ENCODE results near the gene CCHCR1. TPM values are rescaled to one million over a fixed set of nuclear protein-coding genes. Genes with fewer than 3 reads are reported as not detected.
A peak's percentile ranks its signal among the peaks of the same experiment; 100 is the strongest.
"Not testable (repeated sequence)": the region's sequence is repeated elsewhere in the genome, so short reads cannot be mapped to it uniquely, and the experiment has no call there.

The CCHCR1 gene
- total RNA-seq, 1 experiment from 2014 or later = 60.6 TPM

DNA sequence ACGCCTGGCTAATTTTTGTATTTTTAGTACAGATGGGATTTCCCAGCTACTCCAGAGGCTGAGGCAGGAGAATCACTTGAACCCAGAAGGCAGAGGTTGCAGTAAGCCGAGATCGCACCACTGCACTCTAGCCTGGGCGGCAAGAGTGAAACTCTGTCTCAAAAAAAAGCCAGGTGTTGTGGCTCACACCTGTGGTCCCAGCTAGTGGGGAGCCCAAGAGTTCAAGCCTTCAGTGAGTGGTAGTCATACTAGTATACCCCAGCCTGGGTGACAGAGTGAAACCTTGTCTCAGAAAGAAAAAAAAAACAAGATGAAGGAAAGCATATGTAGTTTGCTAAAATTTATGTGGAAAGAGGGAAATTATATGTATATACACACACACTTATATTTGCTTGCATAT is 32.9 kb upstream of the CCHCR1 start:
- Histone ChIP-seq H3K9me2 (ENCODE audit: insufficient read depth) (no peaks in the 10 kb centered on the region), H3K4me3 (no peak overlapping the region), H3K4me2 (no peak overlapping the region), H3K79me2 (ENCODE audit: low read depth) (no peaks in the 10 kb centered on the region), H4K20me1 (ENCODE audit: insufficient read depth) (no peaks in the 10 kb centered on the region), H3K27me3 (ENCODE audit: insufficient read depth, low read depth) (no peaks in the 10 kb centered on the region), H2AFZ (no peak overlapping the region), H3K27ac (no peak overlapping the region), H3F3A (ENCODE audit: insufficient read depth, low read depth) (peaks cover 16% of the 10 kb centered on the region; the same call in 1 of the 2 replicates), H3K9me3 (ENCODE audit: insufficient read depth, low read depth) (no peaks in the 10 kb centered on the region), H3K36me3 (ENCODE audit: low read depth) (no peaks in the 10 kb centered on the region), H3K4me1 (replicated peaks; ENCODE audit: insufficient read depth) (peaks cover 7% of the 10 kb centered on the region; the same call in 1 of the 2 replicates)
- POLR2A ChIA-PET (ENCODE audit: unreplicated experiment) = no interaction called here
- no TSS peak for BruUV-seq (replicated peaks)
- no peak for DNase-seq
- intact Hi-C loops (cut with micrococcal nuclease; ENCODE audit: unreplicated experiment) = loop anchor here (5.0 kb wide), 2 partner anchors 363 to 708 kb away; no protein-coding TSS in a partner anchor
- TF ChIP-seq, protein P1, sequence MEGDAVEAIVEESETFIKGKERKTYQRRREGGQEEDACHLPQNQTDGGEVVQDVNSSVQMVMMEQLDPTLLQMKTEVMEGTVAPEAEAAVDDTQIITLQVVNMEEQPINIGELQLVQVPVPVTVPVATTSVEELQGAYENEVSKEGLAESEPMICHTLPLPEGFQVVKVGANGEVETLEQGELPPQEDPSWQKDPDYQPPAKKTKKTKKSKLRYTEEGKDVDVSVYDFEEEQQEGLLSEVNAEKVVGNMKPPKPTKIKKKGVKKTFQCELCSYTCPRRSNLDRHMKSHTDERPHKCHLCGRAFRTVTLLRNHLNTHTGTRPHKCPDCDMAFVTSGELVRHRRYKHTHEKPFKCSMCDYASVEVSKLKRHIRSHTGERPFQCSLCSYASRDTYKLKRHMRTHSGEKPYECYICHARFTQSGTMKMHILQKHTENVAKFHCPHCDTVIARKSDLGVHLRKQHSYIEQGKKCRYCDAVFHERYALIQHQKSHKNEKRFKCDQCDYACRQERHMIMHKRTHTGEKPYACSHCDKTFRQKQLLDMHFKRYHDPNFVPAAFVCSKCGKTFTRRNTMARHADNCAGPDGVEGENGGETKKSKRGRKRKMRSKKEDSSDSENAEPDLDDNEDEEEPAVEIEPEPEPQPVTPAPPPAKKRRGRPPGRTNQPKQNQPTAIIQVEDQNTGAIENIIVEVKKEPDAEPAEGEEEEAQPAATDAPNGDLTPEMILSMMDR (conservative IDR thresholded peaks at IDR 0.05) = no peak
- no peak for TF ChIP-seq EZH2 (IDR thresholded peaks at IDR 0.05; ENCODE audit: low read depth)
- CTCF ChIA-PET = no interaction called here

DNA sequence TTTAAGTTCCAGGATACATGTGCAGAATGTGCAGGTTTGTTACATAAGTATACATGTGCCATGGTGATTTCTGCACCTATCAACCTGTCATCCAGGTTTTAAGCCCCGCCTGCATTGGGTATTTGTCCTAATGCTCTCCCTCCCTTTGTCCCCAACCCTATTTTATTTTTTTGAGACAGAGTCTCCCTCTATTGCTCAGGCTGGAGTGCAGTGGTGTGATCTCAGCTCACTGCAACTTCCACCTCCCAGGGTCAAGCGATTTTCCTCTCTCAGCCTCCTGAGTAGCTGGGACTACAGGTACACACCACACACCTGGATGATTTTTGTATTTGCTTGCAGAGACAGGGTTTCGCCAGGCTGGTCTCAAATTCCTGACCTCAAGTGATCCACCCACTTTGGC is 31.6 kb upstream of the CCHCR1 start:
- H3K27me3 ChIP-seq (ENCODE audit: insufficient read depth, low read depth); BruUV-seq (replicated peaks); H3K79me2 ChIP-seq (ENCODE audit: low read depth); H3K36me3 ChIP-seq (ENCODE audit: low read depth); H3K9me3 ChIP-seq (ENCODE audit: insufficient read depth, low read depth); H3K4me3 ChIP-seq; H3K4me1 ChIP-seq (replicated peaks; ENCODE audit: insufficient read depth); H3K27ac ChIP-seq; intact Hi-C loops (cut with micrococcal nuclease; ENCODE audit: unreplicated experiment); H3K4me2 ChIP-seq; H2AFZ ChIP-seq; H4K20me1 ChIP-seq (ENCODE audit: insufficient read depth); CTCF ChIA-PET; H3K9me2 ChIP-seq (ENCODE audit: insufficient read depth); DNase-seq: not testable (repeated sequence)
- POLR2A ChIA-PET (ENCODE audit: unreplicated experiment) = interaction anchor here (0.6 kb wide), 1 partner anchor 73 kb away, joined by 4 read pairs; no protein-coding TSS in a partner anchor
- peaks cover 16% of the 10 kb centered on the region; the same call in 1 of the 2 replicates for H3F3A ChIP-seq (ENCODE audit: insufficient read depth, low read depth)

- Histone ChIP-seq H2AFZ (0 out of 2 replicates have a peak overlapping the region, but pooled peaks have one; percentile 12), H3K4me1 (replicated peaks; ENCODE audit: insufficient read depth) (peaks cover 7% of the 10 kb centered on the region; the same call in 1 of the 2 replicates), H3K27ac (no peak overlapping the region), H3K27me3 (ENCODE audit: insufficient read depth, low read depth) (no peaks in the 10 kb centered on the region), H3K36me3 (ENCODE audit: low read depth) (no peaks in the 10 kb centered on the region), H4K20me1 (ENCODE audit: insufficient read depth) (no peaks in the 10 kb centered on the region), H3K79me2 (ENCODE audit: low read depth) (no peaks in the 10 kb centered on the region), H3K4me2 (0 out of 2 replicates have a peak overlapping the region, but pooled peaks have one; percentile 20), H3K9me2 (ENCODE audit: insufficient read depth) (no peaks in the 10 kb centered on the region), H3F3A (ENCODE audit: insufficient read depth, low read depth) (peaks cover 9% of the 10 kb centered on the region; the same call in 1 of the 2 replicates), H3K9me3 (ENCODE audit: insufficient read depth, low read depth) (no peaks in the 10 kb centered on the region), H3K4me3 (no peak overlapping the region)
- intact Hi-C loops (cut with micrococcal nuclease; ENCODE audit: unreplicated experiment) = no loop called here
- TF ChIP-seq, protein P1 (conservative IDR thresholded peaks at IDR 0.05) = no peak
- no peak for TF ChIP-seq EZH2 (IDR thresholded peaks at IDR 0.05; ENCODE audit: low read depth)
- POLR2A ChIA-PET (ENCODE audit: unreplicated experiment) = no interaction called here
- BruUV-seq (replicated peaks) = no TSS peak
- CTCF ChIA-PET = interaction anchor here (1.0 kb wide), 1 partner anchor 49 kb away, joined by 4 read pairs; the partner anchor contains the start of gene PSORS1C2
- DNase-seq = peak in 1 of 2 experiments; percentile 84
Observed at GRCh38 chr6:31187780-31188194, 30.2 kb upstream of the CCHCR1 start.

All from PC-9 (cell line).